Fibroblast of the aortic adventitia (primary cell): ENCODE results near the gene COPS2. TPM values are rescaled to one million over a fixed set of nuclear protein-coding genes. Genes with fewer than 3 reads are reported as not detected.
"Not testable (repeated sequence)": the region's sequence is repeated elsewhere in the genome, so short reads cannot be mapped to it uniquely, and the experiment has no call there.

Experiments used
- DNase-seq: peaks from one replicate; pipeline ENCODE4 v3.0.0-alpha.2; 2010; ENCODE audit warnings: low read depth
- H3K4me3 ChIP-seq: 2 replicates; pipeline ENCODE4 v1.5.1; 2011; ENCODE audit warnings: low read depth, mild to moderate bottlenecking, control low read depth, low read length, moderate library complexity
- CTCF ChIP-seq: IDR thresholded peaks from 2 replicates; pipeline ENCODE4 v1.5.1; 2011; ENCODE audit warnings: mild to moderate bottlenecking, low read length, control low read depth, inconsistent platforms; ENCODE audit not compliant: insufficient read depth
- small RNA-seq: library from RNA; depleted of rRNA; stranded (forward); fragments of <200 nt; gene quantifications from one replicate; pipeline ENCODE3, GENCODE V24; 2012
- total RNA-seq: library from RNA; depleted of rRNA; stranded (reverse); fragments of >200 nt; gene quantifications from 2 replicates; pipeline ENCODE4 v1.2.3, GENCODE V29; 2012; ENCODE audit warnings: low replicate concordance

The COPS2 gene
- total RNA-seq, 1 donor: 116 TPM

GRCh38 chr15:49082960-49083359, 72.4 kb downstream of the COPS2 start:
- no peak for TF ChIP-seq CTCF
- DNase-seq: peak; percentile 80
- H3K4me3 ChIP-seq: no peak overlapping the region

- no peak for TF ChIP-seq CTCF
- DNase-seq: no peak
- H3K4me3 ChIP-seq: no peak overlapping the region
Observed at GRCh38 chr15:49079340-49080039, 75.9 kb downstream of the COPS2 start.

DNA sequence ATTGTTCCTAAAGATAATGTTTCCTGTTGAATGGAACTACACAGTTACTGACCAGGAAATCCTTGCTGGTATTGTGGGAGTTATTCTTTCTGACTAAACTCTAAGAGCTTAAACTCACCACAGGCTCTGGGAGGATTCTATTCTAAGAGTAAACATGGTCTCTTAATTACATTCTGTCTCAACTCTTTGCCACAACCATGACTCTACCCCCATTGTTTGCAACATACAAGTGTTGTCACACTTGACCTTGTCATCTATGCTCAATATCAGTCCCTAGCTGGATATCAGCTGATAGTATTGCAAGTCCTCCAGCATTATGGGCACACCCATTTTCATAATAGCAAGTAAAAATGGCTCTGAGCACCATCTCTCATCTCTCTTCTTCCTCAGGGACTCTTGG, 79.5 kb downstream of the COPS2 start:
- DNase-seq: no peak
- H3K4me3 ChIP-seq: no peak overlapping the region
- no peak for TF ChIP-seq CTCF

DNA sequence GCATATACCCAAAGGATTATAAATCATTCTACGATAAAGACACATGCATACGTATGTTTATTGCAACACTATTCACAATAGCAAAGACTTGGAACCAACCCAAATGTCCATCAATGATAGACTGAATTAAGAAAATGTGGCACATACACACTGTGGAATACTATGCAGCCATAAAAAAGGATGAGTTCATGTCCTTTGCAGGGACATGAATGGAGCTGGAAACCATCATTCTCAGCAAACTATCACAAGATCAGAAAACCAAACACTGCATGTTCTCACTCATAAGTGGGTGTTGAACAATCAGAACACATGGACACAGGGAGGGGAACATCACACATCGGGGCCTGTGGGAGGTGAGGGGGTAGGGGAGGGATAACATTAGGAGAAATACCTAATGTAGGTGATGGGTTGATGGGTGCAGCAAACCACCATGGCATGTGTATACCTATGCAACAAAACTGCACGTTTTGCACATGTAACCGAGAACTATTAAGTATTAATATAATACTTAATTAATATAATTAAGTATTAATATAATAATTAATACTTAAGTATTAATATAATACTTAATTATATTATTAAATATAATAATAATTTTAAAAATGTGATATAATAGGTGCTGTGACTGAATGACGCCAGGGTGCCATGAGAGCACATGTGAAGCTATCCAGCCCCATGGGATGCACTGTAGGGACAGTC, 80.7 kb downstream of the COPS2 start:
- H3K4me3 ChIP-seq, DNase-seq: not testable (repeated sequence)

Small RNA genes within 50 kb of the gene (small RNA-seq; reads per million reads assigned to genes)
- gene MIR4716: not detected
- gene RF00019: not detected
- gene RN7SL307P: not detected

Other genes starting within 250 kb of the COPS2 start
- 1.8 and 2.2 TPM in 2 replicates for gene SHC4, start 191.7 kb downstream of the COPS2 start, total RNA-seq
- 45.7 and 48.9 TPM in 2 replicates for gene SECISBP2L, start 109.2 kb downstream of the COPS2 start, total RNA-seq
- gene GALK2, start 14.6 kb upstream of the COPS2 start, total RNA-seq: 30.9 and 50.5 TPM in 2 replicates